Esophagus muscularis mucosa (tissue), 4 donors: Measurements from ENCODE around the gene CTNNA3. TPM values are rescaled to one million over a fixed set of nuclear protein-coding genes. Genes with fewer than 3 reads are reported as not detected.

Experiments
- DNase-seq: peaks from one replicate; pipeline ENCODE4 v3.0.0-alpha.2; 2017; ENCODE audit errors: extremely low spot score
- H3K27ac ChIP-seq, 4 donors: fragments of 200-600 bp; sonication (generic); replicated peaks in 1 of 4; 1 replicate in 3 of 4; 2 replicates in 1 of 4; pipeline ENCODE4 v1.5.1; 2016 to 2019; ENCODE audit warnings: mild to moderate bottlenecking in 1 of 4
- H3K27me3 ChIP-seq, 4 donors: fragments of 200-600 bp; sonication (generic); one replicate each; pipeline versions ENCODE4 v1.5.1 to v1.6.0; 2016 to 2019
- H3K36me3 ChIP-seq, 4 donors: fragments of 200-600 bp; sonication (generic); one replicate each; pipeline ENCODE4 v1.5.1; 2016 to 2019
- H3K4me1 ChIP-seq, 4 donors: fragments of 200-600 bp; sonication (generic); one replicate each; pipeline ENCODE4 v1.5.1; 2016 to 2019
- H3K4me3 ChIP-seq, 4 donors: fragments of 200-600 bp; sonication (generic); 1 replicate in 2 of 4; 2 replicates in 2 of 4; pipeline ENCODE4 v1.5.1; 2016 to 2019; ENCODE audit warnings: mild to moderate bottlenecking in 4 of 4, moderate library complexity in 1 of 4
- H3K9me3 ChIP-seq, 4 donors: fragments of 200-600 bp; sonication (generic); 1 replicate in 3 of 4; 2 replicates in 1 of 4; pipeline ENCODE4 v1.5.1; 2016 to 2019
- CTCF ChIP-seq, 3 experiments: fragments of 200-600 bp in 2 of 3; fragments of 450-650 bp in 1 of 3; sonication (generic) in 2 of 3; IDR thresholded peaks; one replicate each; pipeline ENCODE4 v1.5.1; 2017 to 2019; ENCODE audit warnings: antibody characterized with exemption in 3 of 3, mild to moderate bottlenecking in 2 of 3, moderate library complexity in 1 of 3
- EP300 ChIP-seq: sonication (generic); formaldehyde crosslinking; IDR thresholded peaks from one replicate; pipeline ENCODE4 v1.6.1; 2017; ENCODE audit warnings: antibody characterized with exemption
- POLR2A ChIP-seq: fragments of 450-650 bp; IDR thresholded peaks from one replicate; pipeline ENCODE4 v1.6.1; 2017; ENCODE audit warnings: antibody characterized with exemption, moderate library complexity, mild to moderate bottlenecking, low read depth
- POLR2AphosphoS5 ChIP-seq, 2 donors: sonication (generic); formaldehyde crosslinking; IDR thresholded peaks; one replicate each; pipeline ENCODE4 v1.6.1; 2017; ENCODE audit warnings: antibody characterized with exemption in 2 of 2
- WGBS: methylation state at CpG from one replicate; pipeline ENCODE4 v1.1.5; 2018; 5-methylcytosine and 5-hydroxymethylcytosine counted together
- intact Hi-C: fragments of 100-400 bp; cut with DNase I; formaldehyde crosslinking; loops from one replicate; pipeline ENCODE4 v1.15.1; 2023
- total RNA-seq, 4 donors: library from RNA; depleted of rRNA; stranded (reverse); fragments of >200 nt; gene quantifications; one replicate each; pipeline versions ENCODE4 v1.1.0 to v1.2.1, GENCODE V29; 2016

Gene CTNNA3
- total RNA-seq, 4 donors from 2014 or later, result 5.1 to 27.8 (median 17.6) TPM

GRCh38 chr10:67521546-67521945, 174.4 kb downstream of the CTNNA3 start:
- Histone ChIP-seq H3K27ac (no peak overlapping the region), H3K4me3 (peak overlapping the region in 1 of 4 donors; percentile 24), H3K4me1 (peaks cover 5 to 27% (median 7%) of the 10 kb centered on the region in 4 donors), H3K36me3 (no peaks in the 10 kb centered on the region), H3K27me3 (no peaks in the 10 kb centered on the region), H3K9me3 (no peaks in the 10 kb centered on the region)
- 57% methylated on average over 2 of the region's 2 CpGs for WGBS
- DNase-seq, result no peak
- TF ChIP-seq POLR2AphosphoS5 (IDR thresholded peaks at IDR 0.05), result no peak
- TF ChIP-seq POLR2A, result no peak
- TF ChIP-seq CTCF (IDR thresholded peaks at IDR 0.05), result no peak
- TF ChIP-seq EP300, result no peak
- intact Hi-C loops, result no loop called here

DNA sequence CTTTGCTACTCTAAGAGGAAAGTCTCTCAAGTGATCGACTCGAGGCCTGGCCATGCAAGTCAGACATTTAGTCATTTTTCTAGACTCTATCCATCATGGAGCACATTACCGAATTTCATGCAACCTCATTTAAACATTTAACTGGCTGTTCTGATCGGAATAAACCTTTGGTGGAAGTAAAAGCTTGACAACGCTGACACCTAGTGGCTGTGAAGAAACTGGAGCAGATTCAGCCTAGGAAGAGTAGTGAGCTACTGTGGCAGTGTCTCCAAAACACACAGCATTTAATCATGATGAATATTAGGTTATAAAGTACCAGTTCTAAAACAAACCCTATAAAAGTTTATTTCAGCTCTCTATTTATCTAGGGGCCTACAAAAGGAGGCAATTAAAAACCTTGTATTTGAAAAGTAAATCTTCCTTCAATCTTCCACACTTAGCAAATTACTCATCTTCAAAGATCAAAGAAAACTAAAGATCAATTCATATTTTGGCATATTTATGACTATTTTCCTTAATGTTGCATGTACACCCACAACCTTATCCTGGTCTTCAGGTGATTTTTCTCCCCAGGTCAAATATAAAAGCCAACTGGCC, 175.0 kb downstream of the CTNNA3 start:
- DNase-seq, result no peak
- no peak overlapping the region for H3K27ac ChIP-seq
- no peaks in the 10 kb centered on the region for H3K27me3 ChIP-seq
- no peak overlapping the region for H3K4me3 ChIP-seq
- no peaks in the 10 kb centered on the region for H3K36me3 ChIP-seq
- 10% methylated on average over 5 of the region's 5 CpGs for WGBS
- no peaks in the 10 kb centered on the region for H3K9me3 ChIP-seq
- peaks cover 5 to 27% (median 7%) of the 10 kb centered on the region in 4 donors for H3K4me1 ChIP-seq
- TF ChIP-seq CTCF (IDR thresholded peaks at IDR 0.05) (peak; percentile 62 to 76 (median 66)), POLR2AphosphoS5 (IDR thresholded peaks at IDR 0.05) (no peak)
- intact Hi-C loops, result no loop called here

DNA sequence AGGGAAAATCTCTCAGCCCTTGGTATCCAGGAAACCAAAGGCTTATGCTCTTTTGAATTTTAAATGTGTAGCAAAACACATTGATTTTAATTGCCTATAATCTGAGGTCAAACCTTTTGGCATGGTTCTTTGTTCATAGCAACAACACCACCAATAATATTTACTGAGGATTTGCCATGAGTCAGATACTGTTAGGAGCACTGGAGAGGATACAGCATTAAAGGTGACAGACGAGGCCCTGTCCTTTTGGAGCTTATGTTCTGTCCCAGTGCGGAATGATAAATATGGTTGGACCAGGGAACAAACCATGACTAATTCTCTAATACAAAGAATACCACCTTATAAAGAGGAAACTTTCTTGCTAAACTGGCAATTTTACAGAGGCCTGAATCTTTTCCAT, 176.6 kb downstream of the CTNNA3 start:
- H3K4me3 ChIP-seq, result no peak overlapping the region
- no peaks in the 10 kb centered on the region for H3K9me3 ChIP-seq
- DNase-seq, result no peak
- TF ChIP-seq CTCF (IDR thresholded peaks at IDR 0.05) (no peak), POLR2AphosphoS5 (IDR thresholded peaks at IDR 0.05) (no peak), EP300 (no peak)
- H3K27ac ChIP-seq, result no peak overlapping the region
- WGBS, result 69% methylated on average over 2 of the region's 2 CpGs
- no peaks in the 10 kb centered on the region for H3K27me3 ChIP-seq
- H3K36me3 ChIP-seq, result no peaks in the 10 kb centered on the region
- H3K4me1 ChIP-seq, result peaks cover 5 to 27% (median 7%) of the 10 kb centered on the region in 4 donors
- intact Hi-C loops, result no loop called here

DNA sequence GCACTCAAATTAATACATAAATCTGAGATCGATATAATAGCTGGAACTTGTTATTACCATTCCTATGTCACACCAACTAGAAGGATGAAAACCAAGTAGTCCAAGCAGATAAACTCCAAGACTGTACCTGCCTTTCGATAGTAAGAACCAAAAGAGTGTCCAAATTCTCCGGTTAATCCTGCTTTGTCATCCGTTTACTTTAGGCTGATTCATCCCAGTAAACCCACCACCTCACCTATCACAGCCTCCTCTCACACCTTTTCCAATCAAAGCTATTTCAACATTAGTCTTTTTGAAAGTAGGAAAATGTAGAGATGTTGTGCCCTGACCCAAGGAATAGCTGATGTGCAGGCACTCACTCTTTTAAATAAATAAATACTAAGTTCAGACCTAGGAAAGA, 177.2 kb downstream of the CTNNA3 start:
- Histone ChIP-seq H3K27ac (no peak overlapping the region), H3K36me3 (no peaks in the 10 kb centered on the region), H3K4me1 (peaks cover 5 to 27% (median 7%) of the 10 kb centered on the region in 4 donors), H3K27me3 (no peaks in the 10 kb centered on the region), H3K4me3 (no peak overlapping the region), H3K9me3 (no peaks in the 10 kb centered on the region)
- intact Hi-C loops, result no loop called here
- no peak for DNase-seq
- WGBS, result 59% methylated on average over 4 of the region's 4 CpGs
- no peak for TF ChIP-seq POLR2AphosphoS5 (IDR thresholded peaks at IDR 0.05)
- TF ChIP-seq POLR2A, result no peak
- no peak for TF ChIP-seq EP300
- TF ChIP-seq CTCF (IDR thresholded peaks at IDR 0.05), result no peak

DNA sequence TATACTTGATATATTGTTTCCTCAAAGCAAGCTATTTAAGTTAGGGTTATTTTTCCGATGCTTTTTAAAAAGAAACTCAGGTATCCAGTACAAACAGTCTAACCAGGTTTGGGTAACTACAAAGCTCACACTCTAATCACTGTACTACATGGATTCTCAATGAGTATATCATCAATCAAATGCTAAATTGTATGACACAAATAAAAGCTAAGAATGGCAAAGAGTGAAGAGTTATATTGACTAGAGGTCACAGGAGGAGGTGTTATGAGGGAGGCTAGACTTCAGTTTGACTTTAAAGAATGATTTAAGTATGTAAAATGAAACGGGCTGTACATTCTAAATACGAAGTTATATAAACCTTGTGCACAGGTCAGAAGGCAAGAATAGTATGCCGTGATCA, 178.0 kb downstream of the CTNNA3 start:
- TF ChIP-seq CTCF (IDR thresholded peaks at IDR 0.05), result no peak
- no peak for TF ChIP-seq EP300
- no peak for TF ChIP-seq POLR2A
- Histone ChIP-seq H3K27ac (no peak overlapping the region), H3K4me1 (peaks cover 5 to 27% (median 7%) of the 10 kb centered on the region in 4 donors), H3K9me3 (no peaks in the 10 kb centered on the region), H3K36me3 (no peaks in the 10 kb centered on the region), H3K27me3 (no peaks in the 10 kb centered on the region), H3K4me3 (no peak overlapping the region)
- intact Hi-C loops, result no loop called here
- WGBS, result 68% methylated on average over 4 of the region's 4 CpGs
- DNase-seq, result no peak
